Fibroblast of lung (primary cell): ENCODE results near the gene LATS2.

ENCODE experiments used
- CTCF ChIP-seq, 2 donors: IDR thresholded peaks in 1 of 2; conservative IDR thresholded peaks in 1 of 2; 1 replicate in 1 of 2; 2 replicates in 1 of 2; pipeline ENCODE4 v1.5.1; 2011 to 2012; ENCODE audit warnings: low read length in 2 of 2, control low read depth in 1 of 2, inconsistent platforms in 1 of 2, low read depth in 1 of 2, mild to moderate bottlenecking in 1 of 2
- EZH2 ChIP-seq: IDR thresholded peaks from 2 replicates; pipeline ENCODE4 v1.5.1; 2012; ENCODE audit warnings: low read length, control low read depth, mild to moderate bottlenecking; ENCODE audit errors: missing control alignments

- TF ChIP-seq CTCF (conservative IDR thresholded peaks at IDR 0.05 in 1 of 2, IDR thresholded peaks at IDR 0.05 in 1 of 2; ENCODE audit: low read depth in 1 of 2, low read length in 2 of 2): no peak
- TF ChIP-seq EZH2: no peak
Measured at GRCh38 chr13:20940083-20940482, 121.3 kb downstream of the LATS2 start.
